Neuronal stem cell (in vitro differentiated cells): ENCODE results near the gene EPHB4.

Source experiments
- DNase-seq: peaks from one replicate; pipeline ENCODE4 v3.0.0-alpha.2; 2013; ENCODE audit warnings: low spot score
- H2AFZ ChIP-seq: one replicate; pipeline ENCODE4 v1.6.1; 2013; ENCODE audit warnings: mild to moderate bottlenecking, low read length, inconsistent platforms
- H2AK5ac ChIP-seq: 2 replicates; pipeline ENCODE4 v1.6.1; 2013; ENCODE audit warnings: low read depth, mild to moderate bottlenecking, inconsistent platforms, low read length, moderate library complexity, mixed read lengths
- H2BK120ac ChIP-seq: 2 replicates; pipeline ENCODE4 v1.6.1; 2013; ENCODE audit warnings: low read depth, mild to moderate bottlenecking, inconsistent platforms, low read length, moderate library complexity, mixed read lengths
- H2BK12ac ChIP-seq: one replicate; pipeline ENCODE4 v1.6.1; 2013; ENCODE audit warnings: low read length, inconsistent platforms
- H2BK15ac ChIP-seq: 2 replicates; pipeline ENCODE4 v1.6.1; 2013; ENCODE audit warnings: mild to moderate bottlenecking, low read length, inconsistent platforms, mixed read lengths
- H2BK5ac ChIP-seq: one replicate; pipeline ENCODE4 v1.6.1; 2013; ENCODE audit warnings: inconsistent platforms, mild to moderate bottlenecking, low read length, moderate library complexity
- H3K14ac ChIP-seq: one replicate; pipeline ENCODE4 v1.6.1; 2013; ENCODE audit warnings: low read length, inconsistent platforms
- H3K18ac ChIP-seq: 2 replicates; pipeline ENCODE4 v1.6.1; 2013; ENCODE audit warnings: low read length, inconsistent platforms
- H3K23ac ChIP-seq: 2 replicates; pipeline ENCODE4 v1.6.1; 2013; ENCODE audit warnings: low read depth, mild to moderate bottlenecking, mixed read lengths, low read length, inconsistent platforms; ENCODE audit not compliant: poor library complexity
- H3K27ac ChIP-seq: replicated peaks from 3 replicates; pipeline ENCODE4 v1.5.1; 2013; ENCODE audit warnings: low read length, inconsistent platforms
- H3K27me3 ChIP-seq, 3 experiments: 2 replicates each; pipeline ENCODE4 v1.6.1; 2013; ENCODE audit warnings: low read length in 3 of 3, mild to moderate bottlenecking in 2 of 3, inconsistent platforms in 1 of 3, low read depth in 1 of 3, mixed read lengths in 1 of 3, moderate library complexity in 1 of 3; ENCODE audit not compliant: control insufficient read depth in 3 of 3, insufficient read depth in 3 of 3
- H3K36me3 ChIP-seq, 2 donors: replicated peaks in 1 of 2; 2 replicates each; pipeline ENCODE4 v1.6.1; 2013; ENCODE audit warnings: low read length in 2 of 2; ENCODE audit not compliant: control insufficient read depth in 2 of 2, insufficient read depth in 2 of 2
- H3K4ac ChIP-seq: 2 replicates; pipeline ENCODE4 v1.6.1; 2013; ENCODE audit warnings: inconsistent platforms, mild to moderate bottlenecking, low read length, moderate library complexity
- H3K4me1 ChIP-seq, 2 donors: 1 replicate in 1 of 2; 2 replicates in 1 of 2; pipeline ENCODE4 v1.6.1; 2013; ENCODE audit warnings: low read length in 2 of 2, low read depth in 1 of 2; ENCODE audit not compliant: control insufficient read depth in 2 of 2, insufficient read depth in 1 of 2
- H3K4me2 ChIP-seq: one replicate; pipeline ENCODE4 v1.6.1; 2013; ENCODE audit warnings: mild to moderate bottlenecking, low read length, inconsistent platforms; ENCODE audit not compliant: insufficient read depth, poor library complexity, severe bottlenecking
- H3K4me3 ChIP-seq, 2 donors: 2 replicates each; pipeline ENCODE4 v1.5.1; 2013; ENCODE audit warnings: low read length in 2 of 2, mild to moderate bottlenecking in 2 of 2, inconsistent platforms in 1 of 2, moderate library complexity in 1 of 2
- H3K79me1 ChIP-seq: one replicate; pipeline ENCODE4 v1.6.1; 2013; ENCODE audit warnings: low read depth, mild to moderate bottlenecking, inconsistent platforms, low read length, moderate library complexity
- H3K9ac ChIP-seq: one replicate; pipeline ENCODE4 v1.6.1; 2013; ENCODE audit warnings: mild to moderate bottlenecking, low read depth, low read length, inconsistent platforms; ENCODE audit not compliant: poor library complexity
- H3K9me3 ChIP-seq, 2 donors: replicated peaks in 1 of 2; 2 replicates each; pipeline versions ENCODE3 to v1.6.1; 2013; ENCODE audit warnings: low read length in 2 of 2, mild to moderate bottlenecking in 2 of 2, inconsistent platforms in 1 of 2, low read depth in 1 of 2, mixed read lengths in 1 of 2, moderate library complexity in 1 of 2; ENCODE audit not compliant: control insufficient read depth in 2 of 2, insufficient read depth in 1 of 2
- H4K8ac ChIP-seq: one replicate; pipeline ENCODE4 v1.6.1; 2013; ENCODE audit warnings: low read depth, mild to moderate bottlenecking, inconsistent platforms, low read length, moderate library complexity
- H4K91ac ChIP-seq: one replicate; pipeline ENCODE4 v1.6.1; 2013; ENCODE audit warnings: low read length, low read depth, mild to moderate bottlenecking, inconsistent platforms; ENCODE audit not compliant: poor library complexity
- WGBS, 2 donors: extraction: QIAGEN DNeasy Blood & Tissue Kit; methylation state at CpG; one replicate each; pipeline ENCODE4 v1.1.7; 2013; ENCODE audit warnings: missing lambda C conversion rate in 2 of 2, mixed read lengths in 1 of 2; ENCODE audit not compliant: insufficient read length in 2 of 2, insufficient replicate concordance in 1 of 2; ENCODE audit errors: extremely low coverage in 2 of 2; 5-methylcytosine and 5-hydroxymethylcytosine counted together

Gene EPHB4

DNA sequence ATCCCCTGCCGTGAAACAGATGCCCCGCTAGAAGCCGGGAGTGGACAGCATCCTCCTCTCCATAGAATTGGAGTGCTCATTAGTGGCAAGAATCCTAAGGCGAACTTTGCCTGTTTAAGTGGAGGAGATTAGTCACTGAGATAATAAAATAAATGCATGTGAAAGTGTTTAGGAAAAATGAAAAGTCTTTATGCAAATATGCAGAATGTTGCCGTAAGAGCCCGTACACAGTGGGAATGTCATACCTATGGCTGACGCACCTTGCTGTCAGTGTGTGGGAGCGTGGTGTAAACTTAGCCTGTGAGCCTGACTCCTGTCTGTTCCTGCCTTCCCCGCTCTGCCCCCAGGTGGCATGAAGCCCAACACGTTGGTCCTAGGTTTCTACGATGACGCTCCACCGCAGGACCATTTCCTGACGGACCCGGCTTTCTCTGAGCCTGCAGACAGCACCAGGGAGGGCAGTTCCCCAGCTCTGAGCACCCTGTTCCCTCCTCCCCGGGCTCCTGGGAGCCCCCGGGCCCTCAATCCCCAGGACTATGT, 38.1 kb upstream of the EPHB4 start:
- H2BK120ac ChIP-seq, result no peak overlapping the region
- H3K23ac ChIP-seq, result no peak overlapping the region
- H3K36me3 ChIP-seq, result peaks cover 8 to 30% of the 10 kb centered on the region in 2 donors
- peak overlapping the region; percentile 38 for H3K18ac ChIP-seq
- H3K4me1 ChIP-seq, result peaks cover 11 to 13% of the 10 kb centered on the region in 2 donors
- no peak overlapping the region for H3K4ac ChIP-seq
- H3K27me3 ChIP-seq, result no peaks in the 10 kb centered on the region
- H2BK5ac ChIP-seq, result peak overlapping the region; percentile 100
- H3K79me1 ChIP-seq, result peaks cover 17% of the 10 kb centered on the region
- no peak overlapping the region for H3K27ac ChIP-seq
- H2BK15ac ChIP-seq, result peak overlapping the region; percentile 99
- no peak overlapping the region for H3K9ac ChIP-seq
- H4K8ac ChIP-seq, result peak overlapping the region; percentile 65
- H2BK12ac ChIP-seq, result peak overlapping the region; percentile 75
- no peaks in the 10 kb centered on the region for H3K9me3 ChIP-seq
- DNase-seq, result no peak
- H3K14ac ChIP-seq, result peak overlapping the region; percentile 21
- H2AK5ac ChIP-seq, result peak overlapping the region; percentile 84
- H4K91ac ChIP-seq, result no peak overlapping the region
- H2AFZ ChIP-seq, result no peak overlapping the region
- WGBS, 2 donors, result no CpG with 5 or more reads among the region's 17 CpGs
- H3K4me3 ChIP-seq, result peak overlapping the region in 1 of 2 donors; percentile 28
- H3K4me2 ChIP-seq, result no peak overlapping the region

DNA sequence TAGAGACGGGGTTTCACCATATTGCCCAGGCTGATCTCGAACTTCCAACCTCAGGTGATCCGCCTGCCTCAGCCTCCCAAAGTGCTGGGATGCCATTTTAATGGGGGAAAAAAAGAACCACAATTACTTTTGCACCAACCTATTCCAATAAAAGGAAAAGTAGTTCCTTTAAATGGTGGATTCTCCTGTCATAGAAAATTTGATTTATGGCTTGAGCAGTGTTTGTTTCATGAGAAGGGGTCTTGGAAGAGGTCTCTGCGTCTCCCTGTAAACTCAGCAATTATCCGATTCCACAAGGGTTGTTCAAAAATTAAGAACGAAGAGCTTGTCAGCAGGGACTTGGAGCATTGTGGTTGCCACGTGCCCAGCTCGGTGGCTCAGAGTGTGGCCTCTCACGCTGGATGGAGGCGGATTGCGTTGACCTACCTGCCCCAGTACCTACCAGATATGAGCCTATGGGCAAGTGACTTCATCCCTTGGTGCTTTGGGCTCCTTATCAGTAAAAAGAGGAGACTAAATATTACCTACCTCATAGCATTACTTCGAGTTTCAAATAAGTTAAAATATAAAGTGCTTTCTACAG, 37.0 kb upstream of the EPHB4 start:
- WGBS, 2 donors, result no CpG with 5 or more reads among the region's 12 CpGs
- H2BK5ac ChIP-seq, result no peak overlapping the region
- no peak overlapping the region for H3K4me3 ChIP-seq

DNA sequence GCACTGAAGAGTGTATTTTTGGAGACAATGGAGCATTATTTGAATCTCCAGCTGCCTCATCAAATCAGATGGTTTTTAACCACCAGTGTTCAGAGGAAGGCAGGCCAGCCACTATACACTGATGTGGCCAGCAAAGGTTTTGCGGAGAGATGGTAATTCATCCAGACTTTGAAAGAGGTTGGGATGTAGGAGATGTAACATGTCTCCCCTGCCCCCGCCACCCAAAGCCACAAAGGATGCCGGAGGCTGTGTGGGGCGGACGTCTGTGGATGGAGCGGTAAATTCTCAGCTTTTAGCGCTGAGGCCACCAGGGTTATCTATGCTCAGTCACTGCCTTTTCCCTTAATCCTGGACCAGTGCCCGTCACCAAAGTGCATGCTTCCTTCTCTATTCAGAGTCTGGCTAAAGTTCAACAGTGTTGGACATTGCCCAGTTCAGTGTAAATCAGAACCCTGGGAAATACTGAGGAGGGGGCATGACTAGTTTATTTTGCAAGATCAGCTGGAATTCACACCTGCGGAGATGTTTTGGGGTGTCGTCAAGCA, 36.2 kb upstream of the EPHB4 start:
- Histone ChIP-seq H3K79me1 (peaks cover 15% of the 10 kb centered on the region), H2BK120ac (no peak overlapping the region), H2AFZ (no peak overlapping the region), H4K8ac (no peak overlapping the region), H2BK12ac (no peak overlapping the region), H2BK15ac (no peak overlapping the region), H3K4me1 (peaks cover 11 to 13% of the 10 kb centered on the region in 2 donors), H3K18ac (no peak overlapping the region), H3K14ac (no peak overlapping the region), H4K91ac (no peak overlapping the region), H3K23ac (no peak overlapping the region), H3K27ac (no peak overlapping the region), H3K4me3 (no peak overlapping the region), H3K27me3 (no peaks in the 10 kb centered on the region), H3K9me3 (no peaks in the 10 kb centered on the region), H3K36me3 (peaks cover 9 to 19% of the 10 kb centered on the region in 2 donors), H3K4ac (no peak overlapping the region), H3K9ac (no peak overlapping the region), H2AK5ac (no peak overlapping the region), H2BK5ac (no peak overlapping the region), H3K4me2 (no peak overlapping the region)
- DNase-seq, result no peak
- WGBS, 2 donors, result no CpG with 5 or more reads among the region's 10 CpGs

More for the DNA sequence above, 37.0 kb upstream of the EPHB4 start:
- Histone ChIP-seq H3K4ac (no peak overlapping the region), H2AK5ac (no peak overlapping the region), H3K79me1 (peaks cover 19% of the 10 kb centered on the region), H2AFZ (no peak overlapping the region), H2BK12ac (no peak overlapping the region), H3K14ac (no peak overlapping the region), H3K27ac (no peak overlapping the region), H3K9me3 (no peaks in the 10 kb centered on the region), H3K18ac (no peak overlapping the region), H4K91ac (no peak overlapping the region), H3K9ac (no peak overlapping the region), H3K4me2 (no peak overlapping the region), H2BK15ac (no peak overlapping the region), H3K4me1 (peaks cover 11 to 13% of the 10 kb centered on the region in 2 donors), H3K27me3 (no peaks in the 10 kb centered on the region), H4K8ac (no peak overlapping the region), H2BK120ac (no peak overlapping the region), H3K23ac (no peak overlapping the region), H3K36me3 (peaks cover 9 to 26% of the 10 kb centered on the region in 2 donors)
- no peak for DNase-seq

DNA sequence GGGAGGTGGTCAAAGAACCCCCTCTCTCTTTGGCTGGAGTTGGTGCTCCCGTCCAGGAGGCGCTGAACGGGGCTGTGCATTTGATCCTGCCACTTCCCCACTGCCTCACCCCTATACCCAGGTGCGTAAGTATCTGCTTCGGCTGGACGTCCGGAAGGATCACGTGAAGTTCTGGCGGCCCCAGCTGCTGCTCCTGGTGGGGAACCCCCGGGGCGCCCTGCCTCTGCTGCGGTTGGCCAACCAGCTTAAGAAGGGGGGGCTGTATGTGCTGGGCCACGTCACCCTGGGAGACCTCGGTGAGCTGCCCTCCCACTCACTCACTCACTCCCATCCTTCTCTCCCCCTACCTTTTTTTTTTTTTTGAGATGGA, 34.3 kb upstream of the EPHB4 start:
- no peak overlapping the region for H3K14ac ChIP-seq
- no peak overlapping the region for H3K4ac ChIP-seq
- H4K8ac ChIP-seq, result no peak overlapping the region
- no peak overlapping the region for H2AK5ac ChIP-seq
- H3K9ac ChIP-seq, result no peak overlapping the region
- H3K36me3 ChIP-seq, result peaks cover 9 to 14% of the 10 kb centered on the region in 2 donors
- no peak overlapping the region for H3K18ac ChIP-seq
- no peak overlapping the region for H3K4me3 ChIP-seq
- H3K9me3 ChIP-seq, result no peaks in the 10 kb centered on the region
- peaks cover 2% of the 10 kb centered on the region in 2 donors for H3K4me1 ChIP-seq
- no peak overlapping the region for H3K27ac ChIP-seq
- DNase-seq, result no peak
- no peak overlapping the region for H2AFZ ChIP-seq
- no peak overlapping the region for H2BK15ac ChIP-seq
- H2BK120ac ChIP-seq, result no peak overlapping the region
- H3K27me3 ChIP-seq, result no peaks in the 10 kb centered on the region
- H3K79me1 ChIP-seq, result peaks cover 4% of the 10 kb centered on the region
- H2BK12ac ChIP-seq, result no peak overlapping the region
- peak overlapping the region; percentile 12 for H2BK5ac ChIP-seq
- WGBS, 2 donors, result no CpG with 5 or more reads among the region's 14 CpGs
- H3K23ac ChIP-seq, result peak overlapping the region; percentile 55
- H3K4me2 ChIP-seq, result no peak overlapping the region
- H4K91ac ChIP-seq, result no peak overlapping the region
